NB4 (cell line): ENCODE data around the gene CD177.

Experiments
- MYC ChIP-seq: IDR thresholded peaks from 2 replicates; pipeline ENCODE4 v1.6.1; 2011; ENCODE audit warnings: low read depth, low read length
- TF ChIP-seq, protein P1 (sequence below): IDR thresholded peaks from one replicate; pipeline ENCODE4 v1.5.1; 2012; ENCODE audit warnings: low read depth, low read length

DNA sequence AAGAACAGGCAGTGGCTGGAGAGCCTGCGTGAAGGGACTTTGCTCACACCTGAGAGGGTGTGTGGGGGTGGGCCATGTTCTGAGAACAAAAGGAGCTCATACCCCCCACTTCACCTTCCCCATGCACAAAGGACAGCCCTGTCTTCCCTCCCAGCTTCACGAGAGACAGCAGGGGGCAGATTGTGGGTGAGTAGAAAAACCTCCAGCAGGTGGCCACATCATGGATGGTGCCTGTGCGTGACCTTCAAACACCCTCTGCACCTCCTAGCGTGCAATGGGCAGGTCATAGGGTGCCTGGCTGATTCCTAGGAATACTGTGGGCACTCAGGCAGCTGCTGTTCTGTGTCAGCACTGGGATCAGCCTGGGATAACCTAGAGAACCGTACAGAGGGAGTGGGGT is 47.8 kb upstream of the CD177 start:
- TF ChIP-seq, protein P1, sequence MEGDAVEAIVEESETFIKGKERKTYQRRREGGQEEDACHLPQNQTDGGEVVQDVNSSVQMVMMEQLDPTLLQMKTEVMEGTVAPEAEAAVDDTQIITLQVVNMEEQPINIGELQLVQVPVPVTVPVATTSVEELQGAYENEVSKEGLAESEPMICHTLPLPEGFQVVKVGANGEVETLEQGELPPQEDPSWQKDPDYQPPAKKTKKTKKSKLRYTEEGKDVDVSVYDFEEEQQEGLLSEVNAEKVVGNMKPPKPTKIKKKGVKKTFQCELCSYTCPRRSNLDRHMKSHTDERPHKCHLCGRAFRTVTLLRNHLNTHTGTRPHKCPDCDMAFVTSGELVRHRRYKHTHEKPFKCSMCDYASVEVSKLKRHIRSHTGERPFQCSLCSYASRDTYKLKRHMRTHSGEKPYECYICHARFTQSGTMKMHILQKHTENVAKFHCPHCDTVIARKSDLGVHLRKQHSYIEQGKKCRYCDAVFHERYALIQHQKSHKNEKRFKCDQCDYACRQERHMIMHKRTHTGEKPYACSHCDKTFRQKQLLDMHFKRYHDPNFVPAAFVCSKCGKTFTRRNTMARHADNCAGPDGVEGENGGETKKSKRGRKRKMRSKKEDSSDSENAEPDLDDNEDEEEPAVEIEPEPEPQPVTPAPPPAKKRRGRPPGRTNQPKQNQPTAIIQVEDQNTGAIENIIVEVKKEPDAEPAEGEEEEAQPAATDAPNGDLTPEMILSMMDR: no peak
- TF ChIP-seq MYC: no peak
